HG03520 (cell line): ENCODE results near the gene BCAP29.
"Not testable (repeated sequence)": the region's sequence is repeated elsewhere in the genome, so short reads cannot be mapped to it uniquely, and the experiment has no call there.

Source experiments
- ATAC-seq: cut with Tn5 transposase; IDR thresholded peaks from one replicate; pipeline ENCODE4 v1.9.1; 2021; ENCODE audit warnings: mild to moderate bottlenecking, moderate library complexity; ENCODE audit not compliant: unreplicated experiment

Gene BCAP29

DNA sequence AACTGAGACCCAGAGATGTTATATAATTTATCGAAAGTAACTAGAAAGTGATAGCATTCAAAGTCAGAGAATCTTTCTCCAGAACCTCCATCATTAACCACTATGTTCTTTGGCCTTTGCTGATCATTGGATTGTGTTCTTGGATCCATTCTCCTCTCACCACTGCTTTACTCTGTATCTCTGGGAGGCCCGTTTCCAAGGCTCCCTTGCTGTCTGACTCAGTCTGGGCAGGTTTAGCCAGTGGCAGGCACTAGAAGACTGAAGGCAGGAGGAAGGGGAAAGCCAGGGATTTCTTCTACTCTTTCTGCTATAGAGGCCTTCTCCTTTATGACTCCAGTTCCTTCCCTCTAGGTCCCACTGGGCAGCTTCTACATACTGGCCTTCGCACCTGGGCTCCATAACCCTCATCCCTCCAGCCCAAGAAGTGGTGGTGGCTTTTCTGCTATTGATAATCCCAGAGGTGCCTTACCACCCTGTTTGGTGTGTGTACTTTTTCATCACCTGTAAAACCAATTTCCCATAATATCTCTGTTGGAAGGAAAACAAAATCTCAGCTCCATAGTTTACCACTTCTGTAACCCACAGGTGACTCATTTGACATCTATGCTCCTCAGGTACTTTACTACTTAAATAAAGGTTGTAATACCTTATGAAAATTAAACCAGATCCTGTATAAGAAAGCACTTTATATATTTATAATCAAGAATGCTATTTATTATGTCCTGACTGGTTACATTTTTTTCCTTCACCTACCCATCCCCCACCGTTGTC is 36.0 kb downstream of the BCAP29 start:
- ATAC-seq = no peak

DNA sequence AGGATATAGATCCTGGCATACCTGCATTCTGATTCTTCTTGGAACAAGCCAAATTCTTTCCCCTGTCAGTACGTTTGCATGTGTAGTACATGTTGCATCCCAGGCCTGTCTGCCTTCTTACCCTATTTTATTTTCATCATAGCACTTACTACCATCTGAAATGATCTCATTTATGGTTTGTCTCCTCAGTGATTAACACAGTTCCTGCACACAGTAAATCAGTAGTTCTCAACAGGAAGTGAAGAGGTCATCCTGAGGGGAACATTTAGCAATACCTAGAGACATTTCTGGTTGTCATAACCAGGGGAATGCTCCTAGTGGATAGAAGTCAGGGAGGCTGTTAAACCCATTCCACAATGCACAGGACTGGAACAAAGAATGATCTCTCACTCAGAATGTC is 42.4 kb downstream of the BCAP29 start:
- ATAC-seq = no peak

DNA sequence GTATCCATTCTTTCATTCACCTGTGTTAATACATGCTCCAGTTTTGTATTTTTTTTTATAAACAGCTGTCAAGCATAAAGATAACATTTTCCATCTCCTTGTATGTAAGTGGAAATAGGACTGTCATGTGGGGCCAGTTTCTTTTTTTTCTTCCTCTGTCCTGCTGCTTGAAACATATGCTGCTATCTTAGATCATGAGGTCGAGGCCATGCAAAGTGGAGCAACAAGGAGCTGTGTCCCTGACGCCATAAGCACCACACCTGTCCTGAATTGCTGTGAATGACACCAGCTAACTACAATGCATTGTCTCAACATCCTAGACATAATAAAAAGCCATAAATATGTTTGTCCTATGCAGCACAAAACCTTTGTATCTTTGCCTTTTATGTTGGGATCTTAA is 42.8 kb downstream of the BCAP29 start:
- ATAC-seq = no peak

DNA sequence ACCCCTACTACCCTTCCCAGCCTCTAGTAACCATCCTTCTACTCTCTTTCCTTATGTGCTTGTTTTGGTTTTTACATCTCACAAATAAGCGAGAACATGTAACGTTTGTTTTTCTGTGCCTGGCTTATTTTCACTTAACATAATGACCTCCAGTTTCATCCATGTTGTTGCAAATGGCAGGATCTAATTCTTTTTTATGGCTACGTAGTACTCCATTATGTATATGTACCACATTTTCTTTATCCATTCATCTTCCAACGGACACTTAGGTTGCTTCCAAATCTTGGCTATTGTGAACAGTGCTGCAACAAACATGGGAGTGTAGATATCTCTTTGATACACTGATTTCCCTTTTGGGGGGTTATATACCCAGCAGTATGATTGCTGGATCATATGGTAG is 47.0 kb downstream of the BCAP29 start:
- no peak for ATAC-seq

DNA sequence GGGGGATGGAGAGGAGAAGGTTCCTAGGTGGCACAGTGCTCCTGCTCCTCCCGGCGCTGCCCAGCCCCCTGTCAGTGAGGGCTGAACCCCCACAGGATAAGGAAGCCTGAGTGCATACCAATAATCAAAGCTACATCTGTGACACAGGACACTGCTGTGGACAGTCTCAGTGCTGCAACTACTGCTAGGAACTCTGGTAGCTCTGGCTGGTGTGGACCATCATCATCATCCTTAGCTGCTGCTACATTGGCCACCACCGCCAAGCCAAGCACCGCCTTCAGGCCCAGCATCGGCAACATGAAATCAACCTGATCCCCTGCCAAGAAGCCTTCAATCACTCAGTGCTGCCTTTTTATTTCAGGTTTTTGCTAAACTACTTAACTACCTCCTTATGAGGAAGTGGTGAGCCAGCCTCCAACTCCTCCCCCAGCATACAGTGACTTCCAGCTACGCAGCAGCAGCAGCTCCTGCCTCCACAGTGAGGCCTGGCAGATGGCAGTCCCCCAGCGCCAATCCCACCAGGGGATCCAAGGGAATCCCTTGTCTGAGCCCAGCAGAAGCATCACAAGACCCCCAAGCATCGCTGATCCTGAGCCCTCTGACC is 48.5 kb downstream of the BCAP29 start:
- no peak for ATAC-seq

DNA sequence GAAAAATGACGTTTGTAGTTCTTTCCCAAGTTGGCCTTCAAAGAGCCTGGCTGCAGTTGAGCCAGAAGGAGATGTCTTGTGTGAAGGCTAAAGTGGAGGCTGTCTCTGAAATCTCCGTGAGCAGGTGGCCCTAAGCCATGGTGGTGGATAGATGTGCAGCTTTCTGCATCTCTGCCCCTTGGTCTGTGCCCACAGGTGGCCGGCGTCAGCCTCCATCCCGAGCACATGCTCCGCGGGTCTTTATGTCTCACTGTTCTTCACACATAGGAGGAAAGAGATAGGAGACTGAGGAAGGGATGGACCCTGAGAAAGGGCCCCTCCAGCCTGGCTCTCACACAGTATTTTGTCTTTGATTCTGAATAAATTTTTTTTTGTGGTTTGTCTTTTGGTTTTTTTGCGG is 50.3 kb downstream of the BCAP29 start:
- ATAC-seq = no peak

DNA sequence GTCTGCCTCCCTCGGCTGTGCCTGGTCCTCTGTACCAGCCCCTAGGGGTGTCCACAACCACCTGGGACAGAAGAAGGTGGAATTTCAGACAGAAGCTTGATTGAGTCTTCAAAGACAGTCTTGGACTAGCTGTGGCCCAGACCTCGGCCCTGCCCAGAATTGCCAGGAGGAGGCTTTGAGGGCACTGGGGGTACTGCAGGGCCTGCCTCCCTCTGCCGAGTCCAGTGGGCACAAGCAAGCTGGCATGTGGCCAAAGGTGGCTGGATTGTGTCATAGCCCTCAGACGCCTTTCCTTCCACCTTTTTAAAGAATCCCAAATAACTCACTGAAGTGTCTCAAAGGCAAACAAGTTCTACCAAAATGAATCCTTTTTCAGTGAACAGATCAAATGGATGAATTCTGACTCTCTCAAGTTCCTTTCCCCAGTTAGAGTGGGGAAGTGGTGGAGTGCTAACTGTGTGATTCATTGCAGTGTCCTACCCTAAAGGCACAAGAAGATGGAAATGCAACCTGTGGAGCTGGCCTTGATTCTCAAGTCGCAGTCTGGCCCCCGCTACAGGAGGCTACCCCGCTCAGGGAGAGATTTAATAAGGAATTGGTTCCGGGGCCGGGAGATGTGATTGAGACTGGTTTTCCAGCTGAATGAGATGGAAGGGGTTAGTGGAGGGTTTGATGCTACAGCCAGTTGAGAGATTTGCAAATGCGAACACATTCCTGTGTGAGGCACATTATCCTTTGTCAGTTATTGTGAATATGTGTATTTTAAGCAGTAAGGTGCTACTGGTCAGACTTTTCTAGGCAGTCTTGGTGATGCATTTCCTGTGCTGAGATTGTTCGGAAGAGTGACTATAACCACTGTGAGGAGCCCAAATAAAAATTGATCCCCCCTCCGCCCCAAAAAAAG is 51.8 kb downstream of the BCAP29 start:
- no peak for ATAC-seq

DNA sequence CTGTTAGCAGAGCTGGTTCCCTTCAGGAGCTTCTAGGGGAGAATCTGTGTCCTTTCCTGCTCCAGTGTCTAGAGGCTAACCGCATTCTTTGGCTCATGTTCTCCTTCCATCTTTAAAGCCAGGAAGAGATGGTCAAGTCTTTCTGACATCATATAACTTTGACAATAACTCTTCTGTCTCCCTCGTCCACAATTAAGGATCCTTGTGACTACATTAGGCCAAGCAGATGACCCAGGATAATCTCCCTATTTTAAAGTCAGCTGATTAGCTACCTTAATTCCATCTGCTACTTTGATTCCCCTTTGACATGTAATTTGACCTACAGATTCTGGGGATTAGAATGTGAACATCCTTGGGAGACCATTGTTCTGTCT is 52.4 kb downstream of the BCAP29 start:
- ATAC-seq = no peak

DNA sequence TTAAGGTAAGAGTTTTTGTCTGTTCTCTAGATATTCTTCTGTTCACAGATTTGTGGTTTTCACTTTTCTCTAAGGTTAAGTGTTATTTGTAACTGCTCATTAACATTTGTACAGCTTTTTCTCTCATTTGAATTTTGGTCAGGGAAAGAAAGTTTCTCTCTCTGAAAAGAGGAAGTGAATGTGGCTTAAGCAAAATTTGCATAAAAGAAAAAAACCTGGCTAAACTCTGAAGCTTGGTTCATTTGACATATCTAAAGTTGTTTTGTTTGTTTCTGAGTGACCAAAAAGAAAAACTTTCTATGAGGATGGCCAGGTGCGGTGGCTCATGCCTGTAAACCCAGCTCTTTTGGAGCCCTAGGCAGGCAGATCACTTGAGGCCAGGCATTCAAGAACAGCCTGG is 58.5 kb downstream of the BCAP29 start:
- peak; percentile 93 for ATAC-seq

DNA sequence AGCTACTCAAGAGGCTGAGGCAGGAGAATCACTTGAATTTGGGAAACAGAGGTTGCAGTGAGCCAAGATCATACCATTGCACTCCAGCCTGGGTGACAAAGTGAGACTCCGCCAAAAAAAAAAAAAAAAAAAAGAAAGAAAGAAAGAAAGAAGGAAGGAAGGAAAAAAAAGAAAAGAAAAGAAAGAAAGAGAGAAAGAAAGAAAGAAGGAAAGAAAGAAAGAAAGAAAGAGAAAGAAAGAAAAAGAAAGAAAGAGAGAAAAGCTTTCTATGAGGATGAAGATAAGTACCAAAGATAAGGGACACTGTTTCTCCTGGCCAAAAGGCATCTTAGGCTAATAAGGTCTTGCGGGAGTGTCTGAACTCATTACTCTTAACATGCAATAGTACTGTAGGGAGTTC is 59.0 kb downstream of the BCAP29 start:
- not testable (repeated sequence) for ATAC-seq

DNA sequence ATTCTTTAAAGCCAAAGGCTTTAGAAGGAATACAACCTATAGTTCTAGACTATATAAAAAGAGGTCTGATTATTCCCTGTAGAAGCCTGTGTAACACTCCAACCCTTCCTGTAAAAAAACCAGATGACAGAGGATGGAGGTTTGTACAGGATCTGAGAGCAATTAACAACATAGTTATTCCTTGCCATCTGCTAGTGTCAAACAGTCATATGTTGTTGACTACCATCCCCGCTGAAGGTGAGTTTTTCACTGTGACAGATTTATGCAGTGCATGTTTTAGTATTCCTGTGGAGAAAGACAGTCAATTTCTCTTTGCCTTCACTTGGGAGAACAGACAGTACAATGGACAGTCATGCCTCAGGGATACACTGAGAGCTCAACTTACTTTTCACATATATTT is 61.6 kb downstream of the BCAP29 start:
- no peak for ATAC-seq

DNA sequence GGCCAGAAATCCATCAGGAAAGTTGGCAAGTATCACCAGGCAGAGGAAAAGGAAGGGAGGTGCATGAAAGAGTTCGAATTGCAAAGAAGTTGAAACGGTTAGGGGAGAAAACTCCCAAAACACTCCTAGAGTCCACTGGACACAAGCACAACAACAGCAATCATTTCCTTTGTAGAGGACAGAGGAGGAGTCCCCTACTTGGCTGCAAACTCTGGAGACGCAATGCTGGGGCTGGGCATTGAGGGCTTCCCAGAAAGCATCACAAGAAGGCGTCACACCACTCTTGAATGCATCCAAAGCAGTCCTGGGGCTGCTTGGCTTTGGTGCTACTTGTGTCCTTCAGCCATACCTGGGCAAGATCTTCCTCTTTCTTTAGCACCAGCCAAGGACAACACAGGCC is 62.5 kb downstream of the BCAP29 start:
- ATAC-seq = no peak

DNA sequence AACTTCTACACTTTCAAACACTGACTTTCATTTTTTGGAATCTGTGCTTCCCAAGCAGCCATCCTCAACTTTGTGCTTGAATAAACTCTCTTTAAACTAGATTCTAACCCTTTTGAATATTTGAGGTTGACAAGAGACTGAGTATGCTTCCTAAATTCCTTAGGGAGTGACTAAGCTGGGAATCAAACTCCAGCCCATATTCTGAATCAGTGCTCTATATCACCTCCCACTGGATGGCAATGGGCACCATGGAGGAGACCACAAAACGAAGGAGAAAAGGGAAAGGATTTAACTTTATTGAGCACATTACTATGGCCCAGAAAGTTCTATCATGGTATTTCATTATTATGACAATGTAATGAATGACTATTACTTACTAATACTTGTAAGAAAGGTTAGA is 63.4 kb downstream of the BCAP29 start:
- ATAC-seq = no peak

DNA sequence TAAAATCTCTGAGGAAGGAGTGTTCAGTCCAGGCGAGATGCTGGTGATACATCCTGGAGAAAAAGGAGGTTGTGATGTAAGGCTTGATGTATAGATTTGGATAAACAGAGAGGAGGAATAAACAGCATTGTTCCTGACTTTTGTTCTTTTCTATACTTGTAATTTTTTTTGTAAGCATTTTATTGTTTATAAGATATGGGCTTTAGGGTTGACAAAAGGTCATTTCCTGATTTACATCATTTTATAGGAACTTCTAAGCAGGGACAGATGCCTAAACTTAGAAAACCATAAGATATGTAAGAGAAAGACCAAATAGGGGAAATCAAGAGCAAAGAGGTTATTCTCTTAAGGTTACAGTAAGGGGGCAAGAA is 63.9 kb downstream of the BCAP29 start:
- no peak for ATAC-seq

DNA sequence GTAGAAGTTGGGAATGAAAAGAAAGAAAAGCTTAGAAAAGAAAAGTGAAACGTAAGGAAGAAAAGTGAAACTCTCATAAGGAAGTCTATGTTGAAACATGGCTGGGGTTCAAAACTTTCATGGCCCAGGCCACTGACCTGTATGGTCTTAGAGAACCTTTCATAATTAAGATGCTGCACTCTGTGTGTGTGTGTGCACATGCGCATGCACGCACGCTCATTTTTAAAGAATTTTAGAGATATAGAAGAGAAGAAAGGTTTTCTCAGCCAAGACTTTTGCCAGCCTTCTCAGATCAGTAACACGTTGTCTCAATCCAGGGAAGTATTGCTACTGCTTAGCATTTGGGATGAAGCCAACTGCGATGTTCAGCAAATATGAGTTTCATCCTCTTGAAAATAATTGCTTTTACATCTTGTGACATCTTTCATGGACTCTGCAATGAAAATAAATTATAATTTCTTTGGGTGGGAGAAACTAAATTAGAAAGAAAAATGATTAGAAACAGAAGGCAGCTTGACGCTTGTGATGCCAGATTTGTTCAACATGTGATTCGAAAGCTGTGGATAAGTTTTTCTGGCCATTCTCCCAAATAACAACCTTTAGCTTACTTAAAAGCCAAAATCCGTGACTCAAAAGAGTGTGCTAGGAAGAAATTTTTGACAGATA is 64.4 kb downstream of the BCAP29 start:
- ATAC-seq = no peak

DNA sequence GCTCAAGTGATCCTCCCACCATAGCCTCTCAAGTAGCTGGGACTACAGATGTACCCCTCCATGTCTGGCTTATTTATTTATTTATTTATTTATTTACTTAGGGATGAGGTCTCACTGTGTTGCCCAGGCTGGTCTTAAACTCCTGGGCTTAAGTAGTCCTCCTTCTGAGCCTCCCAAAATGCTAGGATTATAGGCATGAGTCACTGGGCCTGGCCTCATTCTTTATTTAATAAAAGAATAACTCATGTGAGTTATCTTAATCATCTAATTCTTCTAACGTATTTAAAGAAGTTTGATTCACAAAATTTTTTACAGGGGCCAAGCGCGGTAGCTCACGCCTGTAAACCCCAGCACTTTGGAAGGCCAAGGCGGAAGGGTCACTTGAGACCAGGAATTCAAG is 72.6 kb downstream of the BCAP29 start:
- no peak for ATAC-seq

DNA sequence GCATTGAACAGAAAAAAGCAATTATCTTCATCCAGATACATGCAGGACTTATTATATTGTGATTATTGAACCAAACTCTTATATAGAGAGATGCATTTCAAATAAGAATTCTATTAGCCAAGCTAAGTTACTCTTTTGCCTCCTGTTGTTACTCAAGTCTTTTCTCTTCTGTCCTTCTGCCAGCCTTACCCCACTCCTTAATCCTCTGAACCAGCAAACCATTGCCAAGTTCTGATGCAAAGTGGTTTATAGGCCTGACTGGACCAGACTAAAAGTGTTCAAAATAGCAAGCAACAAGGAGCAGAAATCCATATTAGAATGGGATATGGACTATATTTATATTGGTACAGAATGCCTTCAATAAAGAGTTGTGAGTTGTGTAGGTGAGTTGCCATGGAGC is 78.4 kb downstream of the BCAP29 start:
- ATAC-seq = no peak

DNA sequence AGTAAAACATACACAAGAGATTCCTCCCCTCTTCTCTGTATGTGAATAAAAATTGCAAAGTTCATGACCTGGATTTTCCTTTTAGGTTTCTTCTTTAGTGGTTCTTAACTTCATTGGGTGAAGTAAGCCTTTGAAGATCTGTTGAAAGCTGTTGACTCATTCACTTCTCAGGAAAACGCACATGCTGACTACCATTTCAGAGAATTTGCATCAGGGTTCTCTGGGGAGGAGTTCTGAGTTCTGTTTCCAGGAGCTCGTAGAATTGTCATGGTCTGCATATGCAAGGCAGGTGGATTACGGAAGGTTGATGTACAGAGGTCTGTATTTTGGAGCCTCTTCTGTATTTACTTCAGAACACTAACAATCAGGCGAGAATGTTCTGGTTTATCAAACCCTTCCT is 79.6 kb downstream of the BCAP29 start:
- ATAC-seq = no peak

DNA sequence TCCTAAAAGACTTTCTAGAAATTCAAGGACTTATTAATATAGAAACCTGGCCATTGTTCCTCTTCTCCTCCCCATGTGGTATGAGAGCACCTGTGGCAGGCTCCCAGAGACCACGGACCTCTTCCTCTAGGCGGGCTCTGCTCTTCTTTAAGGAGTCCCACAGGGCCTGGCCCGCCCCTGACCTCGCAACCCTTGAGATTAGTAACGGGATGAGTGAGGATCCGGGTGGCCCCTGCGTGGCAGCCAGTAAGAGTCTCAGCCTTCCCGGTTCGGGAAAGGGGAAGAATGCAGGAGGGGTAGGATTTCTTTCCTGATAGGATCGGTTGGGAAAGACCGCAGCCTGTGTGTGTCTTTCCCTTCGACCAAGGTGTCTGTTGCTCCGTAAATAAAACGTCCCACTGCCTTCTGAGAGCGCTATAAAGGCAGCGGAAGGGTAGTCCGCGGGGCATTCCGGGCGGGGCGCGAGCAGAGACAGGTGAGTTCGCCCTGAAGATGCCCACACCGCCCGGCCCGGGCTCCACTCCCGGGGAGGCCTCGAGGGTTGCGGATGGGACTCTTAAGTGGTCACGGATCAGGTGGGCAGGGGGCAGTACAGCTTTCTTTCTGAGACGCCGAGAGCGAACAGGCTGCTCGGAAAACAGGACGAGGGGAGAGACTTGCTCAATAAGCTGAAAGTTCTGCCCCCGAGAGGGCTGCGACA is 80.5 kb downstream of the BCAP29 start, which contains the start of gene SLC26A4:
Gene SLC26A4 (plus strand): TSS at position 448 of the 700 bp plus-strand sequence. CDS start 814 bp downstream, outside the sequence.
- ATAC-seq = no peak

DNA sequence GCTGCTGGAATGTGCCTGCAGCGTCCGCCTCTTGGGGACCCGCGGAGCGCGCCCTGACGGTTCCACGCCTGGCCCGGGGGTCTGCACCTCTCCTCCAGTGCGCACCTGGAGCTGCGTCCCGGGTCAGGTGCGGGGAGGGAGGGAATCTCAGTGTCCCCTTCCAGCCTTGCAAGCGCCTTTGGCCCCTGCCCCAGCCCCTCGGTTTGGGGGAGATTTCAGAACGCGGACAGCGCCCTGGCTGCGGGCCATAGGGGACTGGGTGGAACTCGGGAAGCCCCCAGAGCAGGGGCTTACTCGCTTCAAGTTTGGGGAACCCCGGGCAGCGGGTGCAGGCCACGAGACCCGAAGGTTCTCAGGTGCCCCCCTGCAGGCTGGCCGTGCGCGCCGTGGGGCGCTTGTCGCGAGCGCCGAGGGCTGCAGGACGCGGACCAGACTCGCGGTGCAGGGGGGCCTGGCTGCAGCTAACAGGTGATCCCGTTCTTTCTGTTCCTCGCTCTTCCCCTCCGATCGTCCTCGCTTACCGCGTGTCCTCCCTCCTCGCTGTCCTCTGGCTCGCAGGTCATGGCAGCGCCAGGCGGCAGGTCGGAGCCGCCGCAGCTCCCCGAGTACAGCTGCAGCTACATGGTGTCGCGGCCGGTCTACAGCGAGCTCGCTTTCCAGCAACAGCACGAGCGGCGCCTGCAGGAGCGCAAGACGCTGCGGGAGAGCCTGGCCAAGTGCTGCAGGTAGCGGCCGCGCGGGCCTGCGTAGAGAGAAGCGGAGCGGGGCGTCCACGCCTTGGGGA is 81.2 kb downstream of the BCAP29 start:
- ATAC-seq = no peak
